ENCODE data around the gene DCUN1D4. TPM values are rescaled to one million over a fixed set of nuclear protein-coding genes. Genes with fewer than 3 reads are reported as not detected.

DCUN1D4 gene
- 10 to 100 TPM; 13.6 to 24.2 (median 17.5) TPM for total RNA-seq
- polyA plus RNA-seq, result 10 to 100 TPM in 1 of 2 donors, 1 to 10 TPM in 1; 9.2 to 15.8 TPM

DNA sequence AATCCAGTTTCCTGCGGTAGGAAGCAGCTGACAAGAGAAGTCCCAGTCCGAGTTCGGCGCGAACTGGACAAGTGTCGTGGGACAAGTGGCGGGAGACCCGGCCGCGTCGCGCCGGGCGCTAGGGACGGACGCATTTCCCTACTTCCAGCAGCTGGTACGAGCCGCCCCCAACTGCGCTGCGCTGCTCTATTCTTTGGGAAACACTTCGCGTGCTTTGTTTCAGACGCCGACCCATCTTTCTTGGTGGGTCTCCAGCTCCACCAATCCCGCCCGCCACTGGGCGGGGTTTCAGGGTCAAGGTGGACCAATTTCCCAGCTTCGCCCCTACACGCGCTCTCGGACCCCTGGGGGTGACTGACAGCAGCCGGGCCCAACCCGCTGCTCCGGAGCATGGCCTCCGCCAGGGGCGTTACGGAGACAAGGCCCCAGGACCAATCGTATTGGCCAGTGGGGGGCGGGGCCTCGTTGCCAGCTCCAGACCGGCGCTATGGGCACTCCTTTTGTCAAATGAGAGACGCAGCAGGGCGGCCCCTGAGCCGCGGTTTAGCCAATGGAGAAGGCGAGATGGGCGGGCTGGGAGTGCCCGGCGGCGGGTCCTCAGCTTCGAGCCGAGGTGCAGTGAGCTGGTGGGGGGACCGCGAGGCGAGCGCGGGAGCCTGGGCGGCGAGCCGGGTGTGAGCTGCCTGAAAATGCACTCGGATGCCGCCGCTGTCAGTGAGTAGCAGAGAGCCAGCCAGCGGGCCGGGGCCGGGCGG, at the start of gene DCUN1D4:
Gene DCUN1D4 (plus strand): TSS at position 600 of the 755 bp plus-strand sequence. CDS start 90 bp downstream, at position 690.
- ATAC-seq (peak; percentile 88 to 94 (median 88)), FAIRE-seq (peak; percentile 96), DNase-seq (peak; percentile 99 to 100 (median 100))
- H3K36me3 ChIP-seq, result no peaks in the 10 kb centered on the region
- 0 to 1% methylated on average over 66 to 68 of the region's 68 CpGs for WGBS, 2 donors
- peak in 3 of 4 donors; percentile 23 to 45 (median 43) for TF ChIP-seq CTCF (IDR thresholded peaks at IDR 0.05)
- H3K4me1 ChIP-seq, result peaks cover 0 to 7% (median 6%) of the 10 kb centered on the region in 3 donors
- intact Hi-C loops (cut with DNase I), result no loop called here
- H3K4me3 ChIP-seq, result peak within 1 kb of the TSS; percentile 67 to 95 (median 88)
- H3K27me3 ChIP-seq, result no peaks in the 10 kb centered on the region
- H3K27ac ChIP-seq, result peak within 1 kb of the TSS; percentile 68 to 94 (median 89)
- no peaks in the 10 kb centered on the region for H3K9me3 ChIP-seq

GRCh38 chr4:51820443-51821234, 22.3 kb upstream of the DCUN1D4 start:
- no peak for TF ChIP-seq CTCF (IDR thresholded peaks at IDR 0.05)

DNA sequence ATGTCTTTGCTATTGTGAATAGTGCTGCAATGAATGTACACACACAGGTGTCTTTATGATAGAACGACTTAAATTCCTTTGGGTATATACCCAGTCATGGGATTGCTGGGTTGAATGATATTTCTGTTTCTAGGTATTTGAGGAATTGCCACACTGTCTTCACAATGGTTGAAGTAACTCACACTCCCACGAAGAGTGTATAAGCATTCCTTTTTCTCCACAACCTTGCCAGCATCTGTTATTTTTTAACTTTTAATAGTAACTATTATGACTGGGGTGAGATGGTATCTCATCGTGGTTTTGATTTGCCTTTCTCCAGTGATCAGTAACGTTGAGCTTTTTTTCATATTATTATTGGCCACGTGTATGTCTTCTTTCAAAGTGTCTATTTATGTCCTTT, 17.6 kb upstream of the DCUN1D4 start:
- Histone ChIP-seq H3K27ac (no peak overlapping the region), H3K27me3 (no peaks in the 10 kb centered on the region), H3K36me3 (no peaks in the 10 kb centered on the region), H3K4me3 (no peak overlapping the region), H3K9me3 (no peaks in the 10 kb centered on the region), H3K4me1 (no peaks in the 10 kb centered on the region)
- intact Hi-C loops (cut with DNase I), result no loop called here
- WGBS, 2 donors, result 27 to 38% methylated on average over 5 of the region's 5 CpGs
- ATAC-seq (no peak), FAIRE-seq (no peak), DNase-seq (no peak)
- no peak for TF ChIP-seq CTCF (IDR thresholded peaks at IDR 0.05)

More at GRCh38 chr4:51820443-51821234, 22.3 kb upstream of the DCUN1D4 start:
- intact Hi-C loops (cut with DNase I), result no loop called here
- H3K27ac ChIP-seq, result no peak overlapping the region
- ATAC-seq (no peak), DNase-seq (no peak), FAIRE-seq (no peak)
- no peak overlapping the region for H3K4me3 ChIP-seq
- no peaks in the 10 kb centered on the region for H3K4me1 ChIP-seq
- H3K27me3 ChIP-seq, result no peaks in the 10 kb centered on the region
- no peaks in the 10 kb centered on the region for H3K36me3 ChIP-seq
- WGBS, 2 donors, result 81 to 85% methylated on average over 8 of the region's 8 CpGs
- H3K9me3 ChIP-seq, result no peaks in the 10 kb centered on the region

- WGBS, 2 donors, result 49 to 53% methylated on average over 3 of the region's 3 CpGs
- H3K27ac ChIP-seq, result no peak overlapping the region
- no peak for DNase-seq
- ATAC-seq, result no peak
- no peaks in the 10 kb centered on the region for H3K36me3 ChIP-seq
- no peaks in the 10 kb centered on the region for H3K4me1 ChIP-seq
- intact Hi-C loops (cut with DNase I), result no loop called here
- TF ChIP-seq CTCF (IDR thresholded peaks at IDR 0.05), result no peak
- H3K4me3 ChIP-seq, result no peak overlapping the region
- no peaks in the 10 kb centered on the region for H3K9me3 ChIP-seq
- H3K27me3 ChIP-seq, result no peaks in the 10 kb centered on the region
- FAIRE-seq, result no peak
Measured at GRCh38 chr4:51830156-51830720, 12.7 kb upstream of the DCUN1D4 start.
